Osteocyte (in vitro differentiated cells): Measurements from ENCODE around the gene PLPP6. TPM values are rescaled to one million over a fixed set of nuclear protein-coding genes. Genes with fewer than 3 reads are reported as not detected.

ENCODE experiments used
- DNase-seq: peaks from one replicate; pipeline ENCODE4 v3.0.0; 2021; ENCODE audit warnings: mixed read lengths; ENCODE audit not compliant: unreplicated experiment; ENCODE audit errors: extremely low spot score
- H3K27ac Mint-ChIP-seq: one replicate; pipeline ENCODE4 v1.8.0; 2021; ENCODE audit warnings: mild to moderate bottlenecking, mixed read lengths; ENCODE audit not compliant: unreplicated experiment
- H3K27me3 Mint-ChIP-seq: one replicate; pipeline ENCODE4 v1.8.0; 2021; ENCODE audit warnings: mixed read lengths; ENCODE audit not compliant: unreplicated experiment
- H3K36me3 Mint-ChIP-seq: one replicate; pipeline ENCODE4 v1.8.0; 2021; ENCODE audit warnings: mixed read lengths; ENCODE audit not compliant: unreplicated experiment
- H3K4me1 Mint-ChIP-seq: one replicate; pipeline ENCODE4 v1.8.0; 2021; ENCODE audit warnings: mixed read lengths; ENCODE audit not compliant: unreplicated experiment
- H3K4me3 Mint-ChIP-seq: one replicate; pipeline ENCODE4 v1.8.0; 2021; ENCODE audit warnings: mild to moderate bottlenecking, moderate library complexity, mixed read lengths; ENCODE audit not compliant: unreplicated experiment
- H3K9me3 Mint-ChIP-seq: one replicate; pipeline ENCODE4 v1.8.0; 2021; ENCODE audit warnings: mixed read lengths; ENCODE audit not compliant: unreplicated experiment
- CTCF ChIP-seq: fragments of 200-600 bp; sonication (generic); IDR thresholded peaks from 2 replicates; pipeline ENCODE4 v1.5.0; 2021; ENCODE audit warnings: antibody characterized with exemption, mild to moderate bottlenecking, moderate library complexity
- long read RNA-seq: library from polyadenylated mRNA; unstranded; transcript quantifications from one replicate; pipeline ENCODE4 v2.0.0, GENCODE V29; 2021
- total RNA-seq: library from RNA; stranded (reverse); gene quantifications from 2 replicates; pipeline ENCODE4 v1.2.1, GENCODE V29; 2021

PLPP6 gene
- total RNA-seq = 8.1 and 9.0 TPM in 2 replicates
- long read RNA-seq, transcript PLPP6-201 (1 exons, 2,944 nt) = major isoform, 23 of 23 reads
- long read RNA-seq, partial matches to known transcripts = 0 of 23 reads
- long read RNA-seq, other reads (novel, unspliced or antisense) = 0 of 23 reads

GRCh38 chr9:4662108-4662988 is at the start of gene PLPP6:
Gene PLPP6, plus strand, starts transcription at chr9:4662294. Its CDS starts 82 bp downstream, at chr9:4662376.
- DNase-seq = peak; percentile 92
- H3K4me3 Mint-ChIP-seq = peak within 1 kb of the TSS; percentile 90
- peak within 1 kb of the TSS; percentile 88 for H3K27ac Mint-ChIP-seq
- H3K36me3 Mint-ChIP-seq = no peaks in the 10 kb centered on the region
- peaks cover 51% of the 10 kb centered on the region for H3K4me1 Mint-ChIP-seq
- no peaks in the 10 kb centered on the region for H3K9me3 Mint-ChIP-seq
- TF ChIP-seq CTCF = peak; percentile 59
- peaks cover 1% of the 10 kb centered on the region for H3K27me3 Mint-ChIP-seq

GRCh38 chr9:4614627-4615026 is 47.5 kb upstream of the PLPP6 start:
- Mint-ChIP-seq H3K9me3 (no peaks in the 10 kb centered on the region), H3K27ac (no peak overlapping the region), H3K27me3 (peaks cover 8% of the 10 kb centered on the region), H3K4me3 (no peak overlapping the region), H3K4me1 (peaks cover 4% of the 10 kb centered on the region), H3K36me3 (no peaks in the 10 kb centered on the region)
- no peak for DNase-seq
- TF ChIP-seq CTCF = no peak

- peaks cover 8% of the 10 kb centered on the region for H3K27me3 Mint-ChIP-seq
- H3K4me3 Mint-ChIP-seq = no peak overlapping the region
- peaks cover 4% of the 10 kb centered on the region for H3K4me1 Mint-ChIP-seq
- no peak for TF ChIP-seq CTCF
- H3K36me3 Mint-ChIP-seq = no peaks in the 10 kb centered on the region
- DNase-seq = no peak
- no peak overlapping the region for H3K27ac Mint-ChIP-seq
- no peaks in the 10 kb centered on the region for H3K9me3 Mint-ChIP-seq
Measured at GRCh38 chr9:4615251-4615650, 46.8 kb upstream of the PLPP6 start.

- Mint-ChIP-seq H3K27me3 (peaks cover 8% of the 10 kb centered on the region), H3K9me3 (no peaks in the 10 kb centered on the region), H3K4me1 (peaks cover 4% of the 10 kb centered on the region), H3K4me3 (no peak overlapping the region), H3K27ac (no peak overlapping the region), H3K36me3 (no peaks in the 10 kb centered on the region)
- DNase-seq = no peak
- TF ChIP-seq CTCF = no peak
Measured at GRCh38 chr9:4615778-4616177, 46.3 kb upstream of the PLPP6 start.

GRCh38 chr9:4617752-4618151 is 44.3 kb upstream of the PLPP6 start:
- H3K36me3 Mint-ChIP-seq = no peaks in the 10 kb centered on the region
- no peaks in the 10 kb centered on the region for H3K9me3 Mint-ChIP-seq
- H3K4me1 Mint-ChIP-seq = peaks cover 7% of the 10 kb centered on the region
- no peak for DNase-seq
- peaks cover 3% of the 10 kb centered on the region for H3K27me3 Mint-ChIP-seq
- H3K4me3 Mint-ChIP-seq = no peak overlapping the region
- TF ChIP-seq CTCF = no peak
- no peak overlapping the region for H3K27ac Mint-ChIP-seq
